IMR-90 (cell line): Measurements from ENCODE around the gene NPM1. TPM values are rescaled to one million over a fixed set of nuclear protein-coding genes. Genes with fewer than 3 reads are reported as not detected.

Experiments used
- ATAC-seq: fragments of 200-7000 bp; cut with Tn5 transposase; 2 replicates; pipeline ENCODE4 v1.9.1; 2020; ENCODE audit warnings: low read depth, mild to moderate bottlenecking, moderate library complexity
- BruUV-seq: library from RNA; stranded (reverse); fragments of 400-500 nt; replicated peaks from 2 replicates; lab custom pipeline; 2021; lab: Mats Ljungman, UMichigan
- CTCF ChIA-PET: fragments of 300-600 bp; formaldehyde crosslinking; extraction: SDS; loops from one replicate; lab custom pipeline; 2021; ENCODE audit warnings: antibody characterized with exemption; lab: Yijun Ruan, JAX
- POLR2A ChIA-PET: fragments of 300-600 bp; sonication (Branson Sonifier 250); formaldehyde crosslinking; loops from one replicate; lab custom pipeline; 2022; ENCODE audit warnings: antibody characterized with exemption; ENCODE audit not compliant: unreplicated experiment; lab: Charles Lee
- DNase-seq: peaks from one replicate; pipeline ENCODE4 v3.0.0; 2013
- H2AFZ ChIP-seq: replicated peaks from 2 replicates; pipeline ENCODE3; 2013; ENCODE audit warnings: low read length, mild to moderate bottlenecking; ENCODE audit not compliant: poor library complexity
- H2AK5ac ChIP-seq: 2 replicates; pipeline ENCODE4 v1.6.1; 2013; ENCODE audit warnings: low read depth, low read length, inconsistent platforms
- H2AK9ac ChIP-seq: replicated peaks from 2 replicates; pipeline ENCODE3; 2013; ENCODE audit warnings: mild to moderate bottlenecking, low read depth, low read length, moderate library complexity; ENCODE audit not compliant: poor library complexity
- H2BK120ac ChIP-seq: 2 replicates; pipeline ENCODE4 v1.6.1; 2013; ENCODE audit warnings: low read depth, low read length, inconsistent platforms
- H2BK15ac ChIP-seq: 3 replicates; pipeline ENCODE4 v1.6.1; 2013; ENCODE audit warnings: low read depth, low read length, inconsistent platforms
- H2BK20ac ChIP-seq: 2 replicates; pipeline ENCODE4 v1.6.1; 2013; ENCODE audit warnings: low read depth, mild to moderate bottlenecking, inconsistent platforms, low read length, moderate library complexity
- H2BK5ac ChIP-seq: 2 replicates; pipeline ENCODE4 v1.6.1; 2013; ENCODE audit warnings: mild to moderate bottlenecking, low read depth, low read length, inconsistent platforms; ENCODE audit not compliant: poor library complexity, severe bottlenecking
- H3K14ac ChIP-seq: replicated peaks from 2 replicates; pipeline ENCODE4 v1.6.1; 2013; ENCODE audit warnings: low read depth, low read length, inconsistent platforms
- H3K18ac ChIP-seq: 2 replicates; pipeline ENCODE4 v1.6.1; 2013; ENCODE audit warnings: low read depth, low read length, control low read depth
- H3K23ac ChIP-seq: 2 replicates; pipeline ENCODE4 v1.6.1; 2013; ENCODE audit warnings: low read depth, low read length, inconsistent platforms
- H3K27ac ChIP-seq: 2 replicates; pipeline ENCODE4 v1.5.1; 2013; ENCODE audit warnings: mild to moderate bottlenecking, control low read depth, low read length; ENCODE audit not compliant: insufficient read depth
- H3K27me3 ChIP-seq: 2 replicates; pipeline ENCODE4 v1.6.1; 2013; ENCODE audit warnings: low read length; ENCODE audit not compliant: control insufficient read depth, insufficient read depth
- H3K36me3 ChIP-seq: 2 replicates; pipeline ENCODE4 v1.6.1; 2013; ENCODE audit warnings: low read length, mixed read lengths; ENCODE audit not compliant: control insufficient read depth, insufficient read depth
- H3K4ac ChIP-seq: 2 replicates; pipeline ENCODE4 v1.6.1; 2013; ENCODE audit warnings: low read depth, low read length, inconsistent platforms
- H3K4me1 ChIP-seq: 2 replicates; pipeline ENCODE4 v1.6.1; 2013; ENCODE audit warnings: low read length, mixed read lengths; ENCODE audit not compliant: control insufficient read depth, insufficient read depth
- H3K4me2 ChIP-seq: 2 replicates; pipeline ENCODE4 v1.6.1; 2013; ENCODE audit warnings: low read depth, mild to moderate bottlenecking, control low read depth, low read length, moderate library complexity
- H3K4me3 ChIP-seq: 2 replicates; pipeline ENCODE4 v1.5.1; 2013; ENCODE audit warnings: low read depth, mild to moderate bottlenecking, control low read depth, low read length, moderate library complexity; ENCODE audit not compliant: insufficient read depth
- H3K56ac ChIP-seq: 2 replicates; pipeline ENCODE4 v1.6.1; 2013; ENCODE audit warnings: low read length, inconsistent platforms; ENCODE audit not compliant: insufficient read depth; ENCODE audit errors: extremely low read depth
- H3K79me1 ChIP-seq, 2 experiments: 2 replicates each; pipeline ENCODE4 v1.6.1; 2013; ENCODE audit warnings: low read length in 2 of 2, inconsistent platforms in 1 of 2, low read depth in 1 of 2
- H3K9ac ChIP-seq: 2 replicates; pipeline ENCODE4 v1.6.1; 2013; ENCODE audit warnings: low read depth, low read length, control low read depth
- H3K9me1 ChIP-seq: 2 replicates; pipeline ENCODE4 v1.6.1; 2013; ENCODE audit warnings: low read length, inconsistent platforms; ENCODE audit not compliant: insufficient read depth
- H3K9me3 ChIP-seq: 2 replicates; pipeline ENCODE4 v1.6.1; 2013; ENCODE audit warnings: low read length; ENCODE audit not compliant: control insufficient read depth, insufficient read depth
- H4K20me1 ChIP-seq: 2 replicates; pipeline ENCODE4 v1.6.1; 2013; ENCODE audit warnings: low read length, inconsistent platforms; ENCODE audit not compliant: insufficient read depth
- H4K5ac ChIP-seq: 2 replicates; pipeline ENCODE4 v1.6.1; 2013; ENCODE audit warnings: mild to moderate bottlenecking, low read depth, low read length, control low read depth
- H4K8ac ChIP-seq, 2 experiments: 2 replicates each; pipeline ENCODE4 v1.6.1; 2013; ENCODE audit warnings: low read depth in 2 of 2, low read length in 2 of 2, control low read depth in 1 of 2, inconsistent platforms in 1 of 2
- H4K91ac ChIP-seq: 2 replicates; pipeline ENCODE4 v1.6.1; 2013; ENCODE audit warnings: low read depth, low read length, inconsistent platforms; ENCODE audit not compliant: insufficient read depth
- CTCF ChIP-seq: conservative IDR thresholded peaks from 2 replicates; pipeline ENCODE4 v1.5.1; 2012; ENCODE audit warnings: mild to moderate bottlenecking, low read depth, low read length, improper control_type of control experiment
- FOS ChIP-seq: fragments of 150-350 bp; IDR thresholded peaks from 2 replicates; pipeline ENCODE4 v1.6.1; 2016; ENCODE audit warnings: low read depth, low read length
- MAFK ChIP-seq: IDR thresholded peaks from 2 replicates; pipeline ENCODE4 v1.6.1; 2012; ENCODE audit warnings: low read depth, low read length, improper control_type of control experiment
- MAZ ChIP-seq: IDR thresholded peaks from 2 replicates; pipeline ENCODE4 v1.6.1; 2012; ENCODE audit warnings: low read depth, mild to moderate bottlenecking, low read length, improper control_type of control experiment, moderate library complexity, borderline replicate concordance
- MXI1 ChIP-seq: IDR thresholded peaks from 2 replicates; pipeline ENCODE4 v1.6.1; 2012; ENCODE audit warnings: low read depth, mild to moderate bottlenecking, low read length, moderate library complexity, borderline replicate concordance
- NFE2L2 ChIP-seq: fragments of 150-350 bp; IDR thresholded peaks from 2 replicates; pipeline ENCODE4 v1.6.1; 2016; ENCODE audit warnings: low read depth, mild to moderate bottlenecking, low read length
- POLR2A ChIP-seq: IDR thresholded peaks from 2 replicates; pipeline ENCODE4 v1.6.1; 2012; ENCODE audit warnings: mild to moderate bottlenecking, low read depth, low read length
- RCOR1 ChIP-seq: IDR thresholded peaks from 2 replicates; pipeline ENCODE4 v1.6.1; 2012; ENCODE audit warnings: mild to moderate bottlenecking, low read length, improper control_type of control experiment; ENCODE audit not compliant: insufficient replicate concordance
- SMC3 ChIP-seq: fragments of 150-350 bp; IDR thresholded peaks from 2 replicates; pipeline ENCODE4 v1.6.1; 2016; ENCODE audit warnings: low read depth, mild to moderate bottlenecking, antibody characterized with exemption, low read length, moderate library complexity
- USF2 ChIP-seq: fragments of 150-350 bp; IDR thresholded peaks from 2 replicates; pipeline ENCODE4 v1.6.1; 2017; ENCODE audit warnings: mild to moderate bottlenecking, antibody characterized with exemption, low read length, low read depth
- WGBS, 2 experiments: methylation state at CpG; one replicate each; pipeline versions ENCODE4 v1.1.5 to v1.1.7; 2013; ENCODE audit warnings: missing lambda C conversion rate in 2 of 2; ENCODE audit not compliant: insufficient read length in 1 of 2; ENCODE audit errors: extremely low coverage in 2 of 2; 5-methylcytosine and 5-hydroxymethylcytosine counted together
- dilution Hi-C: fragments of 300-500 bp; cut with HindIII; formaldehyde crosslinking; loops from one replicate; pipeline ENCODE4 v1.14.3; 2018; ENCODE audit warnings: low sequenced_read_pairs; ENCODE audit not compliant: unreplicated experiment
- in situ Hi-C: fragments of 300-500 bp; cut with MboI; formaldehyde crosslinking; loops from 3 replicates; pipeline ENCODE4 v1.14.3; 2019; ENCODE audit warnings: low sequenced_read_pairs, inconsistent platforms, mixed read lengths
- intact Hi-C: fragments of 100-400 bp; cut with micrococcal nuclease; formaldehyde crosslinking; loops from 2 replicates; pipeline ENCODE4 v1.10.0; 2022
- polyA plus RNA-seq, 3 experiments: library from polyadenylated mRNA; depleted of rRNA; stranded (reverse); fragments of >200 nt; gene quantifications; 2 replicates each; pipeline ENCODE4 v1.2.3, GENCODE V29; 2012; ENCODE audit warnings: low replicate concordance in 1 of 3
- total RNA-seq: library from RNA; depleted of rRNA; stranded (reverse); fragments of >200 nt; gene quantifications from 2 replicates; pipeline ENCODE4 v1.2.3, GENCODE V29; 2012

Gene NPM1
- total and polyA plus RNA-seq, 2 of the 4 experiments (the other 2 are of a cell fraction): 856 to 929 TPM

GRCh38 chr5:171455522-171455921, 67.9 kb downstream of the NPM1 start:
- H3K27me3 ChIP-seq: peaks cover 2% of the 10 kb centered on the region; the same call in 1 of the 2 replicates
- no peaks in the 10 kb centered on the region for H3K36me3 ChIP-seq
- H3K9me3 ChIP-seq: no peaks in the 10 kb centered on the region
- in situ Hi-C loops (no loop called here), dilution Hi-C loops (no loop called here), intact Hi-C loops (no loop called here)
- H3K18ac ChIP-seq: no peak overlapping the region
- no peak overlapping the region for H2BK15ac ChIP-seq
- no CpG with 5 or more reads among the region's 2 CpGs for WGBS, 2 experiments
- H4K8ac ChIP-seq: no peak overlapping the region
- TF ChIP-seq USF2 (no peak; the same call in 1 of the 2 replicates), MAZ (no peak), NFE2L2 (no peak), POLR2A (no peak), CTCF (no peak), MXI1 (no peak), FOS (no peak), RCOR1 (no peak), SMC3 (no peak), MAFK (no peak)
- H4K91ac ChIP-seq: no peak overlapping the region
- no peaks in the 10 kb centered on the region; the same call in 1 of the 2 replicates for H3K9me1 ChIP-seq
- no peak overlapping the region for H2AFZ ChIP-seq
- H3K56ac ChIP-seq: no peak overlapping the region
- H3K4ac ChIP-seq: no peak overlapping the region
- H3K4me2 ChIP-seq: no peak overlapping the region
- no peak overlapping the region for H3K23ac ChIP-seq
- no peaks in the 10 kb centered on the region for H4K20me1 ChIP-seq
- H3K4me3 ChIP-seq: no peak overlapping the region
- CTCF ChIA-PET: no interaction called here
- peaks cover 6% of the 10 kb centered on the region; the same call in 1 of the 2 replicates for H3K4me1 ChIP-seq
- no peak overlapping the region for H3K27ac ChIP-seq
- H2AK9ac ChIP-seq: no peak overlapping the region
- no peak overlapping the region for H2BK120ac ChIP-seq
- no peak overlapping the region for H2BK20ac ChIP-seq
- H3K79me1 ChIP-seq: no peaks in the 10 kb centered on the region
- no peak overlapping the region for H3K9ac ChIP-seq
- no peak overlapping the region for H2BK5ac ChIP-seq
- H3K14ac ChIP-seq: no peak overlapping the region
- DNase-seq (no peak), ATAC-seq (no peak)
- no peak overlapping the region for H2AK5ac ChIP-seq
- POLR2A ChIA-PET: no interaction called here
- BruUV-seq: no TSS peak
- H4K5ac ChIP-seq: no peak overlapping the region
